ENCODE data around the gene CFAP69.
A peak's percentile ranks its signal among the peaks of the same experiment; 100 is the strongest.

GRCh38 chr7:90262438-90262837 is 17.5 kb downstream of the CFAP69 start:
- TF ChIP-seq CTCF (IDR thresholded peaks at IDR 0.05) (0 out of 2 replicates have a peak, but pooled peaks have one; percentile 17), TCF7 (CRISPR knock-in tag; IDR thresholded peaks at IDR 0.05; ENCODE audit: low read depth) (no peak), PRDM15 (CRISPR knock-in tag; IDR thresholded peaks at IDR 0.05) (no peak), SMAD4 (CRISPR knock-in tag; IDR thresholded peaks at IDR 0.05) (no peak), ATF3 (CRISPR knock-in tag; conservative IDR thresholded peaks at IDR 0.05) (no peak)

Measured in WTC11 (cell line).